ENCODE measurements around the gene LMO4.

DNA sequence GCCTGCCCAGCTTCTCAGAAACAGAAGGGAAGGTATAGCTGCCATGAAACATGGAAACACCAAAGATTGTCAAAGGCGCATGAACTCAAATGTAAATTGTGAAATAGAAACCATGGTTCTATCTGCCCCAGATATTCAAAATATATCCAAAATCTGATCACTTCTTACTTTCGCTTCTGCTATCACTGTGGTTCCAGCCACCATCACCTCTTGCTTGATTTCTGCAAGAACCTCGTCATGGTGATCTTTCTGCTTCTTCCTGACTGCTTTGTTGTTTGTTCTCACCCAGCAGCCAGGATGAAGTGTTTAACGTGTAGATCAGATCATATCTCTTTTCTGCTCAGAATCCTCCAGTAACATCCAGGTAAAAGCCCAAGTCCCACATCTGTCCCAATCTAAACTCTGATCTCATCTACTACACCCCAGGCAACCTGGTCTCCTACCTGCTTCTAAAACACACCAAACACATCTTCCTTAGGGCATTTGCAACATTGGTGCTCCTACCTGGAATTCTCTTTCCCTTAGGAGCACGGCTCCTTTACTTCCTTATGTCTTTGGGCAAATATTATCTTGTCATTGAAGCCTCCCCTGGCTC is 10.5 kb upstream of the LMO4 start:
- TF ChIP-seq, protein P1, sequence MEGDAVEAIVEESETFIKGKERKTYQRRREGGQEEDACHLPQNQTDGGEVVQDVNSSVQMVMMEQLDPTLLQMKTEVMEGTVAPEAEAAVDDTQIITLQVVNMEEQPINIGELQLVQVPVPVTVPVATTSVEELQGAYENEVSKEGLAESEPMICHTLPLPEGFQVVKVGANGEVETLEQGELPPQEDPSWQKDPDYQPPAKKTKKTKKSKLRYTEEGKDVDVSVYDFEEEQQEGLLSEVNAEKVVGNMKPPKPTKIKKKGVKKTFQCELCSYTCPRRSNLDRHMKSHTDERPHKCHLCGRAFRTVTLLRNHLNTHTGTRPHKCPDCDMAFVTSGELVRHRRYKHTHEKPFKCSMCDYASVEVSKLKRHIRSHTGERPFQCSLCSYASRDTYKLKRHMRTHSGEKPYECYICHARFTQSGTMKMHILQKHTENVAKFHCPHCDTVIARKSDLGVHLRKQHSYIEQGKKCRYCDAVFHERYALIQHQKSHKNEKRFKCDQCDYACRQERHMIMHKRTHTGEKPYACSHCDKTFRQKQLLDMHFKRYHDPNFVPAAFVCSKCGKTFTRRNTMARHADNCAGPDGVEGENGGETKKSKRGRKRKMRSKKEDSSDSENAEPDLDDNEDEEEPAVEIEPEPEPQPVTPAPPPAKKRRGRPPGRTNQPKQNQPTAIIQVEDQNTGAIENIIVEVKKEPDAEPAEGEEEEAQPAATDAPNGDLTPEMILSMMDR (IDR thresholded peaks at IDR 0.05; ENCODE audit: low read depth, low read length): no peak
- no peak for TF ChIP-seq EZH2phosphoT487 (IDR thresholded peaks at IDR 0.05; ENCODE audit: low read depth)
